Measurements from ENCODE around the gene VWA1. TPM values are rescaled to one million over a fixed set of nuclear protein-coding genes. Genes with fewer than 3 reads are reported as not detected.

VWA1 gene
- total RNA-seq, 6 experiments from 2014 or later: 39.5 to 195 (median 78.7) TPM

GRCh38 chr1:1435911-1436629 lies 580 bp downstream of the VWA1 start:
- intact Hi-C loops (cut with DNase I): no loop called here
- Histone ChIP-seq H3K4me3 (peak overlapping the region; percentile 50 to 58 (median 54)), H3K36me3 (no peaks in the 10 kb centered on the region), H3K9me3 (no peaks in the 10 kb centered on the region), H3K4me1 (peaks cover 0 to 80% (median 31%) of the 10 kb centered on the region in 4 donors), H3K27me3 (no peaks in the 10 kb centered on the region), H3K27ac (peak overlapping the region in 2 of 3 donors; percentile 15 to 84)
- 30% methylated on average over 3 of the region's 40 CpGs for WGBS (ENCODE audit: insufficient coverage, low coverage, low lambda C conversion rate, missing lambda C conversion rate)
- DNase-seq (peak in 1 of 3 donors; percentile 57), ATAC-seq (no peak)
- TF ChIP-seq, protein P1, sequence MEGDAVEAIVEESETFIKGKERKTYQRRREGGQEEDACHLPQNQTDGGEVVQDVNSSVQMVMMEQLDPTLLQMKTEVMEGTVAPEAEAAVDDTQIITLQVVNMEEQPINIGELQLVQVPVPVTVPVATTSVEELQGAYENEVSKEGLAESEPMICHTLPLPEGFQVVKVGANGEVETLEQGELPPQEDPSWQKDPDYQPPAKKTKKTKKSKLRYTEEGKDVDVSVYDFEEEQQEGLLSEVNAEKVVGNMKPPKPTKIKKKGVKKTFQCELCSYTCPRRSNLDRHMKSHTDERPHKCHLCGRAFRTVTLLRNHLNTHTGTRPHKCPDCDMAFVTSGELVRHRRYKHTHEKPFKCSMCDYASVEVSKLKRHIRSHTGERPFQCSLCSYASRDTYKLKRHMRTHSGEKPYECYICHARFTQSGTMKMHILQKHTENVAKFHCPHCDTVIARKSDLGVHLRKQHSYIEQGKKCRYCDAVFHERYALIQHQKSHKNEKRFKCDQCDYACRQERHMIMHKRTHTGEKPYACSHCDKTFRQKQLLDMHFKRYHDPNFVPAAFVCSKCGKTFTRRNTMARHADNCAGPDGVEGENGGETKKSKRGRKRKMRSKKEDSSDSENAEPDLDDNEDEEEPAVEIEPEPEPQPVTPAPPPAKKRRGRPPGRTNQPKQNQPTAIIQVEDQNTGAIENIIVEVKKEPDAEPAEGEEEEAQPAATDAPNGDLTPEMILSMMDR (IDR thresholded peaks at IDR 0.05): no peak
- no peak for TF ChIP-seq POLR2A (IDR thresholded peaks at IDR 0.05)

DNA sequence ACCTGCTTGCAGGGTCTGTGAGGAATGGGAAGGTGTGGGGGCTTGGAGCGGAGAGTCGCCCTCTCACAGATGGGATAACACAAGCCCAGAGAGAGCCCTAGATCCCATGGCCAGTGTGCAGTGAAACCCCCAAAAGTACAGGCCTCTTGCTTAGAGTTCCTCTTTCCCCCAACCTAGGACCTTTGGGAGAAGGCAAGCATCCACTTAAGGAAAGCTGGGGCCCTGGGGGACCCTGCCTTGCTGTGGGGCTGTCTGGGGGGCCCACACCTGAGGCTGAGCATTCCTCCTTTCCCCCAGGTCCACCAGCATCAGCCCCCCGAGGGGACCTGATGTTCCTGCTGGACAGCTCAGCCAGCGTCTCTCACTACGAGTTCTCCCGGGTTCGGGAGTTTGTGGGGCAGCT lies 1.1 kb downstream of the VWA1 start:
- H3K4me1 ChIP-seq: peaks cover 0 to 74% (median 29%) of the 10 kb centered on the region in 4 donors
- H3K36me3 ChIP-seq: no peaks in the 10 kb centered on the region
- DNase-seq (no peak), ATAC-seq (no peak)
- peak overlapping the region in 2 of 3 donors; percentile 15 to 65 for H3K27ac ChIP-seq
- TF ChIP-seq, protein P1 (IDR thresholded peaks at IDR 0.05): no peak
- TF ChIP-seq POLR2A (IDR thresholded peaks at IDR 0.05): no peak
- intact Hi-C loops (cut with DNase I): no loop called here
- H3K9me3 ChIP-seq: no peaks in the 10 kb centered on the region
- WGBS (ENCODE audit: insufficient coverage, low coverage, low lambda C conversion rate, missing lambda C conversion rate): 21% methylated on average over 5 of the region's 7 CpGs
- peak overlapping the region; percentile 50 to 58 (median 54) for H3K4me3 ChIP-seq
- no peaks in the 10 kb centered on the region for H3K27me3 ChIP-seq

DNA sequence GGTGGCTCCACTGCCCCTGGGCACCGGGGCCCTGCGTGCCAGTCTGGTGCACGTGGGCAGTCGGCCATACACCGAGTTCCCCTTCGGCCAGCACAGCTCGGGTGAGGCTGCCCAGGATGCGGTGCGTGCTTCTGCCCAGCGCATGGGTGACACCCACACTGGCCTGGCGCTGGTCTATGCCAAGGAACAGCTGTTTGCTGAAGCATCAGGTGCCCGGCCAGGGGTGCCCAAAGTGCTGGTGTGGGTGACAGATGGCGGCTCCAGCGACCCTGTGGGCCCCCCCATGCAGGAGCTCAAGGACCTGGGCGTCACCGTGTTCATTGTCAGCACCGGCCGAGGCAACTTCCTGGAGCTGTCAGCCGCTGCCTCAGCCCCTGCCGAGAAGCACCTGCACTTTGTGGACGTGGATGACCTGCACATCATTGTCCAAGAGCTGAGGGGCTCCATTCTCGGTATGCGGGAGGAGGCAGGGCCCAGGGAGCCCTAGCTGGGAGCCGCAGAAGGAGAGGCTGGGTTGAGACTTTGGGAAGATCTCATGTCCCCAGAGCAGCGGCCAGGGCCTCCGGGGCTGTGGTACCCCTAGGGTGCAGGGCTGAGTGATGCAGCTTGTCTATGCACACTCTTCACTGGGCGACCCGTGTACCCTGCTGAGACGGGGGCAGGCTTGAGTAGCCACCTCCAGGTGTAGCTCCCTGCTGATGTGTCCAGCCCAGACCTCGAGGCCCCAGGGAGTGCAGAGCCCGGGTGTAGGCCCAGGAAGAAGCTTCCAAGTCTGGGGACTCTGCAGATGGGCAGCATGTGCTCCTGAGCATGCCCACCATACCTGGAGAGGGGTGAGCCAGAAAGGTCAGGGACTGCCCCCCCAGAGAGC lies 1.8 kb downstream of the VWA1 start:
- peak in 3 of 4 donors; percentile 3 to 32 (median 17) for ATAC-seq
- H3K9me3 ChIP-seq: no peaks in the 10 kb centered on the region
- H3K36me3 ChIP-seq: no peaks in the 10 kb centered on the region
- H3K4me3 ChIP-seq: peak overlapping the region; percentile 50 to 58 (median 54)
- DNase-seq: peak in 2 of 3 donors; percentile 82 to 85
- H3K27me3 ChIP-seq: no peaks in the 10 kb centered on the region
- H3K4me1 ChIP-seq: peaks cover 0 to 68% (median 29%) of the 10 kb centered on the region in 4 donors
- intact Hi-C loops (cut with DNase I): no loop called here
- TF ChIP-seq POLR2A (IDR thresholded peaks at IDR 0.05): no peak
- TF ChIP-seq, protein P1 (IDR thresholded peaks at IDR 0.05): no peak
- WGBS (ENCODE audit: insufficient coverage, low coverage, low lambda C conversion rate, missing lambda C conversion rate): 40% methylated on average over 1 of the region's 31 CpGs
- peak overlapping the region in 1 of 3 donors; percentile 65 for H3K27ac ChIP-seq

GRCh38 chr1:1437904-1438376 lies 2.5 kb downstream of the VWA1 start:
- intact Hi-C loops (cut with DNase I): no loop called here
- DNase-seq: peak; percentile 74 to 90 (median 86)
- peaks cover 0 to 62% (median 29%) of the 10 kb centered on the region in 4 donors for H3K4me1 ChIP-seq
- peak; percentile 48 to 69 (median 64) for ATAC-seq
- no peaks in the 10 kb centered on the region for H3K9me3 ChIP-seq
- H3K4me3 ChIP-seq: peak overlapping the region; percentile 28 to 54 (median 38)
- TF ChIP-seq POLR2A (IDR thresholded peaks at IDR 0.05): peak; percentile 72
- TF ChIP-seq, protein P1 (IDR thresholded peaks at IDR 0.05): peak; percentile 24 to 33 (median 30)
- no peaks in the 10 kb centered on the region for H3K27me3 ChIP-seq
- 16% methylated on average over 6 of the region's 11 CpGs for WGBS (ENCODE audit: insufficient coverage, low coverage, low lambda C conversion rate, missing lambda C conversion rate)
- no peaks in the 10 kb centered on the region for H3K36me3 ChIP-seq
- H3K27ac ChIP-seq: peak overlapping the region in 2 of 3 donors; percentile 23 to 65
